Mesodermal cell (in vitro differentiated cells): ENCODE data around the gene DLX5. TPM values are rescaled to one million over a fixed set of nuclear protein-coding genes. Genes with fewer than 3 reads are reported as not detected.
"Not testable (repeated sequence)": the region's sequence is repeated elsewhere in the genome, so short reads cannot be mapped to it uniquely, and the experiment has no call there.

Source experiments
- H3K27ac ChIP-seq: 2 replicates; pipeline ENCODE4 v1.7.0; 2013; ENCODE audit warnings: mild to moderate bottlenecking, low read depth, low read length, moderate library complexity; ENCODE audit not compliant: severe bottlenecking
- H3K36me3 ChIP-seq: 2 replicates; pipeline ENCODE4 v1.7.1; 2013; ENCODE audit warnings: mild to moderate bottlenecking, low read length, moderate library complexity; ENCODE audit not compliant: control insufficient read depth, insufficient read depth
- H3K4me1 ChIP-seq: one replicate; pipeline ENCODE4 v1.7.1; 2013; ENCODE audit warnings: mild to moderate bottlenecking, low read length; ENCODE audit not compliant: insufficient read depth, control insufficient read depth, poor library complexity, severe bottlenecking
- H3K4me3 ChIP-seq: 2 replicates; pipeline ENCODE4 v1.7.0; 2013; ENCODE audit warnings: low read length, control low read depth, mild to moderate bottlenecking; ENCODE audit not compliant: insufficient read depth, poor library complexity, severe bottlenecking; ENCODE audit errors: extremely low read depth
- H3K9me3 ChIP-seq: 2 replicates; pipeline ENCODE4 v1.7.1; 2013; ENCODE audit warnings: mild to moderate bottlenecking, low read length, moderate library complexity; ENCODE audit not compliant: control insufficient read depth
- WGBS, 2 experiments: methylation state at CpG; one replicate each; pipeline ENCODE4 v1.1.5; 2013; ENCODE audit warnings: missing lambda C conversion rate in 2 of 2; ENCODE audit not compliant: insufficient coverage in 2 of 2; 5-methylcytosine and 5-hydroxymethylcytosine counted together
- polyA plus RNA-seq, 2 experiments: library from polyadenylated mRNA; stranded (reverse); fragments of 50-300 nt; gene quantifications; one replicate each; pipeline ENCODE4 v1.2.3, GENCODE V29; 2013

The DLX5 gene
- polyA plus RNA-seq (2013, experiment 1 of 2), result 6.0 TPM
- 4.1 TPM for polyA plus RNA-seq (2013, experiment 2 of 2)

DNA sequence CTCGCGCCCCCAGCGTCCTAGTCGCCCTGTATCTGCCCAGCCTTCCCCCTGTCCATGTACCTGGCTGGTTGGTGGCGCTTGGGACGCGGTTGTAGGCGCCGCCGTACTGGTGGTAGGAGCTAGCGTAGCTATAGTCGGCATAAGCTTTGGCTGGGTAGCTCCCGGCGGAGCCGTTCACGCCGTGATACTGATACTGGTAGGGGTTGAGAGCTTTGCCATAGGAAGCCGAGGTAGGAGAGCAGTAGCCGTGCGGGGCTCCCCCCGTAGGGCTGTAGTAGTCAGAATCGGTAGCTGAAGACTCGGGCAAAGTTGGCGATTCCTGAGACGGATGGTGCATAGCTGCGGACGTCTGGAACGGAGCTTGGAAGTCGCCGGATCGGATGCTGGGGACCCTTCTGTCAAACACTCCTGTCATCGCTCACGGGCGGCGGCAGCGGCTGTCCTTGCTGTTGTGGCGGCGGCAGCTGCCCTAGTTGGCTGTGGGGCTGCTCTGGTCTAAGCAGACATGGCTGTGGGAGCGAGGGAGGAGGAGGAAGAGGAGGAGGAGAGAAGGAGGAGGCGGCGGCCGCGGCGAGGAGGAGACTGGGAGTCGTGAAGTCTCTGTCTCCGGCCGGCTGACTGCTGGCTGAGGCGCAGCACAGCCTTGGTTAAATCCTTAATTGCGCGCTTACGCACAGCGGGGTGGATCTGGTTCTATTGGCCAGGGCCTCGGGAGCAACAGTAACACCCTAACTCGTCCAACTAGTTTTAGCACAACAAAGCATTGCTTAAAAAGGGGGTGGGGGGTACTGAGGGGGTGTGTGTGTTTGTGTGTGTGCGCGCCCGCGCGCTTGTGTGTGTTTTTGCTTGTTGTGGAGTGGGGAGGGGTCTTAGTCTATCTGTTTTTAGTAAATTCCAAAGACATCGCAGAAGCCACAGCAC is at the start of gene DLX5:
Gene DLX5 (minus strand): TSS at position 623 of the 921 bp plus-strand sequence. CDS start 208 bp downstream, at position 415.
- H3K27ac ChIP-seq, result no peak within 1 kb of the TSS
- 0 to 1% methylated on average over 25 to 50 of the region's 60 CpGs for WGBS, 2 experiments
- H3K4me1 ChIP-seq, result peaks cover 22% of the 10 kb centered on the region
- H3K4me3 ChIP-seq, result peak within 1 kb of the TSS; percentile 34
- H3K36me3 ChIP-seq, result no peaks in the 10 kb centered on the region
- no peaks in the 10 kb centered on the region for H3K9me3 ChIP-seq

- not testable (repeated sequence) for H3K4me3 ChIP-seq, H3K36me3 ChIP-seq, H3K27ac ChIP-seq, H3K4me1 ChIP-seq, H3K9me3 ChIP-seq
- WGBS, 2 experiments, result no CpG with 5 or more reads among the region's 2 CpGs
Measured at GRCh38 chr7:97072025-97072424, 47.4 kb upstream of the DLX5 start.

GRCh38 chr7:97064972-97065587 is 40.4 kb upstream of the DLX5 start:
- Histone ChIP-seq H3K9me3 (no peaks in the 10 kb centered on the region), H3K27ac (no peak overlapping the region), H3K4me3 (no peak overlapping the region), H3K36me3 (no peaks in the 10 kb centered on the region), H3K4me1 (no peaks in the 10 kb centered on the region)
- 10 to 53% methylated on average over 2 to 4 of the region's 5 CpGs for WGBS, 2 experiments

- WGBS, 2 experiments, result 83% methylated on average over 1 of the region's 3 CpGs; no CpG with 5 or more reads in 1 of the 2 experiments
Measured at GRCh38 chr7:97064020-97064419, 39.4 kb upstream of the DLX5 start.

DNA sequence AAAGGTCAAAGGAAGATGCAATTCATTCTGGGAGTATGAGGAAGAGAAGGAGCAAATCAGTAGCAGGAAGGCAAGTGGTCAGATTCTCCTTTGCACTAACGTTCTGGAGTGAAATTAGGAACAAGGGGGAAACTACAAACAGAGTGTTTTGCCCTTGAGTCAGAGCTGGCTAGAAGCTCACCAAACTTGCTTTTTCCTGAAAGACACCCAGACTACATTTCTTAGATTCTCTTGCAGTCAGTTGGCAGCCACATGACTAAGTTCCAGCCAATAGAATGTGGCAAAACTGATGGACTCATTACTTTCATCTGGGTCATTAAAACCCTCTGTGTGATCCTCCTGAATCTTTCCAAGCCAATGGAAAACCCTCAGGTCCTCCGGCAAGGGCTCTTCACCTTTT is 18.6 kb upstream of the DLX5 start:
- Histone ChIP-seq H3K9me3 (no peaks in the 10 kb centered on the region), H3K4me3 (no peak overlapping the region), H3K4me1 (no peaks in the 10 kb centered on the region), H3K36me3 (no peaks in the 10 kb centered on the region), H3K27ac (no peak overlapping the region)
- 31 to 100% methylated on average over 1 of the region's 2 CpGs for WGBS, 2 experiments

More at GRCh38 chr7:97064020-97064419, 39.4 kb upstream of the DLX5 start:
- Histone ChIP-seq H3K9me3 (no peaks in the 10 kb centered on the region), H3K36me3 (no peaks in the 10 kb centered on the region), H3K4me3 (no peak overlapping the region), H3K27ac (no peak overlapping the region), H3K4me1 (no peaks in the 10 kb centered on the region)

GRCh38 chr7:97039374-97040065 is 14.9 kb upstream of the DLX5 start:
- no peaks in the 10 kb centered on the region for H3K4me1 ChIP-seq
- H3K36me3 ChIP-seq, result no peaks in the 10 kb centered on the region
- 76 to 83% methylated on average over 3 of the region's 5 CpGs for WGBS, 2 experiments
- H3K27ac ChIP-seq, result no peak overlapping the region
- H3K4me3 ChIP-seq, result no peak overlapping the region
- no peaks in the 10 kb centered on the region for H3K9me3 ChIP-seq

DNA sequence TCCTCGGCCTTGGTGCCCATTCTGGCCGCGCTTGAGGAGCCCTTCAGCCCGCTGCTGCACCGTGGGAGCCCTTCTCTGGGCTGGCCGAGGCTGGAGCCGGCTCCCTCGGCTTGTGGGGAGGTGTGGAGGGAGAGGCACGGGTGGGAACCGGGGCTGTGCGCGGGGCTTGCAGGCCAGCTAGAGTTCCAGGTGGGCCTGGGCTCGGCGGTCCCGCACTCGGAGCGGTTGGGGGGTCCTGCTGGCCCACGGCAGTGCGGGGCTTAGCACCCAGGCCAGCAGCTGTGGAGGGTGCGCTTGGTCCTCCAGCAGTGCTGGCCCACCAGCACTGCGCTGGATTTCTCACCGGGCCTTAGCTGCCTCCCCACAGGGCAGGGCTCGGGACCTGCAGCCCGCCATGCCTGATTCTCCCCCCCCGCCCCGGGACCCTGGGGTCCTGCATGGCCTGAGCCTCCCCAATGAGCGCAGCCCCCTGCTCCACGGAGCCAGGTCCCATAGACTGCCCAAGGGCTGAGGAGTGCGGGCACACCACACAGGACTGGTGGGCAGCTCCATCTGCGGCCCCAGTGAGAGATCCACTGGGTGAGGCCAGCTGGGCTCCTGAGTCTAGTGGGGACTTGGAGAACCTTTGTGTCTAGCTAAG is 9.7 kb upstream of the DLX5 start:
- WGBS, 2 experiments, result 83 to 93% methylated on average over 13 to 22 of the region's 30 CpGs
- H3K4me3 ChIP-seq, H3K27ac ChIP-seq, H3K9me3 ChIP-seq, H3K4me1 ChIP-seq, H3K36me3 ChIP-seq: not testable (repeated sequence)

DNA sequence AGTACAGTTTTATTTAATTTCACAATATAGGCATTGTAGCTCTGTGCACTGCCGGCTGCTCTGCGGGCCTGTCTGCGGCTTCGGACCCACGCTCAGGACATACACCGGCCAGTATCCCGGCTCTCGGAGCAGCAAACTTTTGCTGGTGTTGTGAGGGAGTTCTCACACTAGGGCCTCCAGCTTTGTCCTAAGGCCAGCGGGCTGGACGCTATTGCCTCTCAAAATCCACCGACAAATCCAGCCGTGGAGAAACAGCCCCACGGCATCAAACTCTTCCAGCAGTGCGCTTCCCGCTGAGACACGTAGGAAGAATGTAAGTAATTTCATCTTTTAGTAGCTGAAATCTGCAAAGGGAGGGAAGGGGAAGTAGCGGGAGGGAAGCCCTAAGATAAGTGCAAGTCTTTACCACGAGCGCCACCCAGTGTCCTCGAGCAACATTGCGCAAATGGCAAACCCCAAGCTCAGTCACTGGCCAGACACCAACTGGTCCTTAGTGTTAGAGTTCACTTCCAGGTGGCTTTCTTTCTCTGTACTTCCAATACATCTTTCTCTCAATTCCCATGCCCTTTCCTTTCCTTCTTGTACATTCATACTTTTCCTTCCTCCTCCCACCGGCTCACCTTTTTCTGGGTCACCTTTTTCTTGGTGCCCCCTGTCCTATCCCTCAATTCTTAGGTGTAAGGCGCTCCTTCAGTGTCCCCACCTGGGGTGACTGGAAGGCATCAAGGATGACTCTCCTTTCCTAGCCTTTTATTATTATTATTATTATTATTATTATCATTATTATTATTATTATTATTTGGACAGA is 3.0 kb upstream of the DLX5 start:
- no peaks in the 10 kb centered on the region for H3K9me3 ChIP-seq
- 0 to 2% methylated on average over 16 to 17 of the region's 23 CpGs for WGBS, 2 experiments
- H3K4me1 ChIP-seq, result peaks cover 14% of the 10 kb centered on the region
- peak overlapping the region; percentile 9 for H3K4me3 ChIP-seq
- no peaks in the 10 kb centered on the region for H3K36me3 ChIP-seq
- H3K27ac ChIP-seq, result no peak overlapping the region

DNA sequence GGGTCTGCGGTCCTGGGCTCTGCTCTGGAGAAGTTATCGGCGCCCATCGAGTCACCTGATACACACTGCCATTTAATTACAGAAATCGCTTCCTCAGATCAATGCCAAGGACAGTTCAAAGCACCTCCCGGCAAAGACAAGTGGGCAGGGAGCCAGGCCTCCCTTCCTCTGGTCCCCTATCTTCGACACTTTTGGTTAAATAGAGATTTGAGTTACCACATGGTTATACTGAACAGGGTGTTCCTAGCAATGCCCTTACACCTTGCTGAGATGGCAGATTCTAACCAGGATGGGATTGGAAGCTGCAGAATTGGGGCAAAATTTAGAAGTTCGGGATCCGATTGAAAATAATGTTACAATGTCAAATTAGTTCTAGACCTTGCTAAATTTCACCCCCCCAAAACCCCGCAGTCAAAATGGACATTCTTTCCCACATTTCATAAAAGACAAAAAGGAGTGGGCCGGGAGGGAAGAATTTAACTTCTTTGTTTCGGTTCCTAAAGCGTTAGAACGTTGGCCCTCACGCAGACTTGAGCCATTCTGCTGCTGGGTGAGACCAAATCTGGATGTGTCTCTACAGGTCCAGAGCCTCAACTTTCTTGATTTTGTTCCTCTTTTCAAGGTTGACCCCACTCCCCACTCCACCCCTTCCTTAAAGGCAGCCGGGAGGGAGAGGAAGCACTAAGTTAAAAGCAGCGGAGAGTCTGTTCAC is 2.2 kb upstream of the DLX5 start:
- Histone ChIP-seq H3K9me3 (no peaks in the 10 kb centered on the region), H3K27ac (no peak overlapping the region), H3K4me1 (peaks cover 21% of the 10 kb centered on the region), H3K4me3 (peak overlapping the region; percentile 9), H3K36me3 (no peaks in the 10 kb centered on the region)
- WGBS, 2 experiments, result 2 to 5% methylated on average over 7 to 12 of the region's 17 CpGs
